Activated CD4-positive, alpha-beta T cell treated with anti-CD3 and anti-CD28 coated beads, Interleukin-2, amount 10 ng/mL, durations not matched to agents 24 days and 14 days (primary cell): ENCODE measurements around the gene TNNC1. TPM values are rescaled to one million over a fixed set of nuclear protein-coding genes. Genes with fewer than 3 reads are reported as not detected.

ENCODE experiments used
- DNase-seq: peaks from one replicate; pipeline ENCODE4 v3.0.0; 2022
- H3K27ac Mint-ChIP-seq: one replicate; pipeline ENCODE4 v1.8.0; 2022; ENCODE audit warnings: mild to moderate bottlenecking, mixed read lengths
- H3K27me3 Mint-ChIP-seq: one replicate; pipeline ENCODE4 v1.8.0; 2022; ENCODE audit warnings: mixed read lengths
- H3K36me3 Mint-ChIP-seq: one replicate; pipeline ENCODE4 v1.8.0; 2022; ENCODE audit warnings: low read depth, mild to moderate bottlenecking, mixed read lengths
- H3K4me1 Mint-ChIP-seq: one replicate; pipeline ENCODE4 v1.8.0; 2021; ENCODE audit warnings: mixed read lengths
- H3K4me3 Mint-ChIP-seq: one replicate; pipeline ENCODE4 v1.8.0; 2022; ENCODE audit warnings: mild to moderate bottlenecking, moderate library complexity, mixed read lengths
- H3K9me3 Mint-ChIP-seq: one replicate; pipeline ENCODE4 v1.8.0; 2021; ENCODE audit warnings: mixed read lengths
- intact Hi-C: fragments of 100-400 bp; cut with micrococcal nuclease; formaldehyde crosslinking; loops from one replicate; pipeline ENCODE4 v1.15.1; 2023
- total RNA-seq: library from RNA; stranded (reverse); gene quantifications from 2 replicates; pipeline ENCODE4 v1.2.3, GENCODE V29; 2022

TNNC1 gene
- total RNA-seq, 1 donor from 2014 or later = 1.2 TPM

- H3K4me3 Mint-ChIP-seq = no peak overlapping the region
- intact Hi-C loops = loop anchor here (1.0 kb wide), 2 partner anchors 19 to 35 kb away; no protein-coding TSS in a partner anchor
- no peaks in the 10 kb centered on the region for H3K27me3 Mint-ChIP-seq
- no peaks in the 10 kb centered on the region for H3K9me3 Mint-ChIP-seq
- peaks cover 6% of the 10 kb centered on the region for H3K4me1 Mint-ChIP-seq
- no peak for DNase-seq
- H3K36me3 Mint-ChIP-seq = no peaks in the 10 kb centered on the region
- H3K27ac Mint-ChIP-seq = no peak overlapping the region
Measured at GRCh38 chr3:52447512-52448355, 6.1 kb downstream of the TNNC1 start.

- no peaks in the 10 kb centered on the region for H3K9me3 Mint-ChIP-seq
- H3K27me3 Mint-ChIP-seq = no peaks in the 10 kb centered on the region
- no peaks in the 10 kb centered on the region for H3K36me3 Mint-ChIP-seq
- peak; percentile 93 for DNase-seq
- H3K27ac Mint-ChIP-seq = peak overlapping the region; percentile 79
- no peak overlapping the region for H3K4me3 Mint-ChIP-seq
- intact Hi-C loops = loop anchor here (1.0 kb wide), 2 partner anchors 19 to 35 kb away; no protein-coding TSS in a partner anchor
- H3K4me1 Mint-ChIP-seq = peaks cover 6% of the 10 kb centered on the region
Measured at GRCh38 chr3:52446631-52447511, 7.0 kb downstream of the TNNC1 start.

- H3K9me3 Mint-ChIP-seq = no peaks in the 10 kb centered on the region
- peaks cover 6% of the 10 kb centered on the region for H3K4me1 Mint-ChIP-seq
- no peaks in the 10 kb centered on the region for H3K36me3 Mint-ChIP-seq
- H3K27ac Mint-ChIP-seq = no peak overlapping the region
- no peaks in the 10 kb centered on the region for H3K27me3 Mint-ChIP-seq
- intact Hi-C loops = no loop called here
- no peak overlapping the region for H3K4me3 Mint-ChIP-seq
- DNase-seq = no peak
Measured at GRCh38 chr3:52446042-52446441, 7.8 kb downstream of the TNNC1 start.

GRCh38 chr3:52444860-52445793 lies 8.7 kb downstream of the TNNC1 start, which contains the start of gene SEMA3G:
Gene SEMA3G (minus strand): TSS chr3:52445103. CDS start chr3:52445027, 76 bp downstream.
- H3K27ac Mint-ChIP-seq = peak within 1 kb of the TSS; percentile 34
- H3K4me1 Mint-ChIP-seq = peaks cover 6% of the 10 kb centered on the region
- no peaks in the 10 kb centered on the region for H3K36me3 Mint-ChIP-seq
- peak; percentile 94 for DNase-seq
- no peaks in the 10 kb centered on the region for H3K27me3 Mint-ChIP-seq
- no peaks in the 10 kb centered on the region for H3K9me3 Mint-ChIP-seq
- no peak within 1 kb of the TSS for H3K4me3 Mint-ChIP-seq
- intact Hi-C loops = no loop called here

GRCh38 chr3:52443791-52444687 lies 9.8 kb downstream of the TNNC1 start:
- H3K4me1 Mint-ChIP-seq = peaks cover 6% of the 10 kb centered on the region
- no peaks in the 10 kb centered on the region for H3K27me3 Mint-ChIP-seq
- DNase-seq = no peak
- no peaks in the 10 kb centered on the region for H3K36me3 Mint-ChIP-seq
- no peak overlapping the region for H3K4me3 Mint-ChIP-seq
- intact Hi-C loops = no loop called here
- no peaks in the 10 kb centered on the region for H3K9me3 Mint-ChIP-seq
- no peak overlapping the region for H3K27ac Mint-ChIP-seq

GRCh38 chr3:52443268-52443610 lies 10.6 kb downstream of the TNNC1 start:
- intact Hi-C loops = no loop called here
- H3K4me3 Mint-ChIP-seq = no peak overlapping the region
- H3K27ac Mint-ChIP-seq = no peak overlapping the region
- no peaks in the 10 kb centered on the region for H3K27me3 Mint-ChIP-seq
- no peaks in the 10 kb centered on the region for H3K36me3 Mint-ChIP-seq
- H3K4me1 Mint-ChIP-seq = peaks cover 6% of the 10 kb centered on the region
- H3K9me3 Mint-ChIP-seq = no peaks in the 10 kb centered on the region
- no peak for DNase-seq

- intact Hi-C loops = no loop called here
- Mint-ChIP-seq H3K27me3 (no peaks in the 10 kb centered on the region), H3K27ac (no peak overlapping the region), H3K36me3 (no peaks in the 10 kb centered on the region), H3K4me3 (no peak overlapping the region), H3K4me1 (peaks cover 6% of the 10 kb centered on the region), H3K9me3 (no peaks in the 10 kb centered on the region)
- DNase-seq = no peak
Measured at GRCh38 chr3:52442409-52443267, 11.2 kb downstream of the TNNC1 start.

GRCh38 chr3:52441772-52442332 lies 12.0 kb downstream of the TNNC1 start:
- Mint-ChIP-seq H3K27me3 (no peaks in the 10 kb centered on the region), H3K27ac (no peak overlapping the region), H3K9me3 (no peaks in the 10 kb centered on the region), H3K4me1 (peaks cover 2% of the 10 kb centered on the region), H3K4me3 (no peak overlapping the region), H3K36me3 (no peaks in the 10 kb centered on the region)
- DNase-seq = no peak
- intact Hi-C loops = no loop called here

- peaks cover 2% of the 10 kb centered on the region for H3K4me1 Mint-ChIP-seq
- no peaks in the 10 kb centered on the region for H3K27me3 Mint-ChIP-seq
- no peak overlapping the region for H3K27ac Mint-ChIP-seq
- H3K36me3 Mint-ChIP-seq = no peaks in the 10 kb centered on the region
- intact Hi-C loops = no loop called here
- H3K4me3 Mint-ChIP-seq = no peak overlapping the region
- no peaks in the 10 kb centered on the region for H3K9me3 Mint-ChIP-seq
- no peak for DNase-seq
Measured at GRCh38 chr3:52441091-52441771, 12.6 kb downstream of the TNNC1 start.

GRCh38 chr3:52440671-52441070 lies 13.2 kb downstream of the TNNC1 start:
- intact Hi-C loops = no loop called here
- no peak overlapping the region for H3K27ac Mint-ChIP-seq
- H3K36me3 Mint-ChIP-seq = no peaks in the 10 kb centered on the region

GRCh38 chr3:52440249-52440551 lies 13.6 kb downstream of the TNNC1 start:
- intact Hi-C loops = no loop called here
- no peak for DNase-seq
- Mint-ChIP-seq H3K4me1 (peaks cover 2% of the 10 kb centered on the region), H3K27me3 (no peaks in the 10 kb centered on the region), H3K27ac (no peak overlapping the region), H3K4me3 (no peak overlapping the region), H3K9me3 (no peaks in the 10 kb centered on the region), H3K36me3 (no peaks in the 10 kb centered on the region)

More at GRCh38 chr3:52440671-52441070, 13.2 kb downstream of the TNNC1 start:
- Mint-ChIP-seq H3K27me3 (no peaks in the 10 kb centered on the region), H3K9me3 (no peaks in the 10 kb centered on the region), H3K4me1 (peaks cover 2% of the 10 kb centered on the region), H3K4me3 (no peak overlapping the region)
- no peak for DNase-seq
